GM08714 (cell line): ENCODE data around the gene SLC4A2.

Experiments used
- H3K4me3 ChIP-seq: fragments of 200-500 bp; sonication (Bioruptor generic); 2 replicates; pipeline ENCODE4 v1.5.1; 2014; ENCODE audit warnings: mild to moderate bottlenecking, low read length, inconsistent platforms
- ZNF274 ChIP-seq: IDR thresholded peaks from 2 replicates; pipeline ENCODE4 v1.6.1; 2012; ENCODE audit warnings: mild to moderate bottlenecking, low read depth, low read length

The SLC4A2 gene

DNA sequence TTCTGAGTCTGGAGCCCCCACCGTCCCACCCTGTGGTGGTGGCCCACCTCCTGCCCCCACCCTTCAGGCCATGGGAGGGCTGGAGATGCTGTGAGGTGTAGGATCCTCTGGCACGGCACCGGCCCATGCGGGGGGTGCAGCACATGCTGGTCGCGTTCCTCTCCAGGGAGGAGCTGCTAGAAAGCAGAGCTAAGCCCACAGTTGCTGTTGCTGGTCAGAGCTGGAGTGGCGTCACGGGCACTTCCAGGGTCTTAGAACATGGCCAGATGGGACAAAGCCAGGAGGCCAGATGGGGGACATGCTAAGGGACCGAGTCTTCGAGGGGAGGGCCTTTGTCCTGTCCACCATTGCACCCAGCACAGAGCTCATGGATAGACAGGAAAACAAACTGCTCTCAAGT lies 48.5 kb downstream of the SLC4A2 start:
- no peak for TF ChIP-seq ZNF274
- no peak overlapping the region for H3K4me3 ChIP-seq

- no peak overlapping the region for H3K4me3 ChIP-seq
- no peak for TF ChIP-seq ZNF274
These were observed 50.0 kb downstream of the SLC4A2 start for GRCh38 chr7:151109094-151110048.

GRCh38 chr7:151110236-151110940 lies 51.0 kb downstream of the SLC4A2 start:
- no peak overlapping the region for H3K4me3 ChIP-seq
- TF ChIP-seq ZNF274: no peak

- no peak for TF ChIP-seq ZNF274
- no peak overlapping the region for H3K4me3 ChIP-seq
These were observed 51.7 kb downstream of the SLC4A2 start for GRCh38 chr7:151110941-151111645.

- no peak for TF ChIP-seq ZNF274
- no peak overlapping the region for H3K4me3 ChIP-seq
These were observed 54.2 kb downstream of the SLC4A2 start for GRCh38 chr7:151113344-151114150.

- no peak for TF ChIP-seq ZNF274
- no peak overlapping the region for H3K4me3 ChIP-seq
These were observed 55.0 kb downstream of the SLC4A2 start for GRCh38 chr7:151114151-151115090.

DNA sequence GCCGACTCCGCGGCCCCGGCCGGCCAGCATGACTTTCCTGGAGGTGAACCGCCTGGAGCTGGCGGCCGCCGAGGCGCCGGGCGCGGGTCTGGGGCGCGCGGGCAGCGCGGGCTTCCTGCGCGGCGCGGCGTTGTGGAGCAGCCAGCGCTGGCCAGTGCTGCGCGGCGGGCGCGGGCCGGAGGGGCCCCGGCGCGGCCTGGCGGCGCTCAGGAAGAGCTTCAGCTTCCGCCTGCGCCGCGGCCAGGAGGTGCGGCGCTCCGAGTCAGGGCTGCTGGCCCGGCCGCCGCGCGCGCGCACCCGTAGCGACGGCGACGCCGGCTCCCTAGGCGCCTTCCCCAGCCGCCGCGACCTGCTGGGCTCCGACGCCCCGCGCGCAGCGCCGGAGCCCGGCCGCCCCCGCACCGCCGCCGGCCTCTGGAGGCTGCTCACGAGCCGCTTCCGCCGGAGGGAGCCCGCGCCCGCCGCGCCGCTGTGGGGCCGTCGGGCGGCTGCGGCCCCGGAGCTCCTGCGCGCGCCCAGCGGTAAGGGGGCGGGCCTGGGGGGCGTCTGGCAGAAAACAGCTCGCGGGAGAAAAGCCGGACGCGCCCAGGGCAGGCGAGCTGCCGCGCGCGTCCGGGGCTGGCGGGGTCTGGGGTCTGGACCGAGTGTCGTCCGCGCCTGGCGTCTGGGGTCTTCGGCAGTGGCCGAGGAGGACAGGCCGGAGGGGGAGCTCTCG lies 55.9 kb downstream of the SLC4A2 start:
- H3K4me3 ChIP-seq: no peak overlapping the region
- TF ChIP-seq ZNF274: no peak

DNA sequence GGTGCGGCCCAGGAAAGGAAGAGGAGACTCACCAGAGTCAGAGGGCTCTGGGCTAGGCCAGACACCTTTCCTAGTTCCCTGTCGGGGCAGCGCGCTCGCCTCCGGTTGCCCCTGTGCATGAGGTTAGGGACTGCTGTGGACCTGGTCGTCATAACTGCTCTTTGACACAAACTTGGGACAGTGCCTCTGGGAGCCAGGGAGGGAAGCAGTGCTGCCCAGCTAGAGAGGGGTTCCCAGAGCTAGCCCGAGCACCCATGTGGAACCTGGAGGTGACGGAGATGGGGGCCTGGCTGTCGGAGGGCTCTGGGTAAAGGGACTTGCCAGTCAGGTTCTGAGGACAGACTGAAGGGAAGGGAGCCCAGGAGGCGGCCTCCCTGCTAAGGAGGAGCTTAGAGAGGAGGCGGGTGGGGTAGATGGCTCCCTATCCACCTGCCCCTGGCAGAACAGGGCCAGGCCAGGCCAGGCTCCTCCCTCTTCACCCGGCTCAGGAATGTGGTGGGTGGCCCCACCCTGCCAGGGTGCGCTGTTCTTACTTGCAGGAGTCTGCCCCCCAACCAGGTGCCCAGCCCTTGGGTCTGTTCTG lies 56.5 kb downstream of the SLC4A2 start:
- no peak overlapping the region for H3K4me3 ChIP-seq

GRCh38 chr7:151116603-151117440 lies 57.4 kb downstream of the SLC4A2 start:
- TF ChIP-seq ZNF274: no peak
- no peak overlapping the region for H3K4me3 ChIP-seq

More for the DNA sequence above, 56.5 kb downstream of the SLC4A2 start:
- TF ChIP-seq ZNF274: no peak

- H3K4me3 ChIP-seq: no peak overlapping the region
- TF ChIP-seq ZNF274: no peak
These were observed 58.2 kb downstream of the SLC4A2 start for GRCh38 chr7:151117565-151117964.
